K562 (cell line): Measurements from ENCODE around the gene WDR19. TPM values are rescaled to one million over a fixed set of nuclear protein-coding genes. Genes with fewer than 3 reads are reported as not detected.

ENCODE experiments used
- CREB1 ChIP-seq, 2 experiments: sonication (generic) in 1 of 2; formaldehyde crosslinking in 1 of 2; IDR thresholded peaks; 2 replicates each; pipeline versions ENCODE4 v1.6.1 to v1.8.0; 2012 to 2022; ENCODE audit warnings: inconsistent platforms in 1 of 2, mild to moderate bottlenecking in 1 of 2, missing genetic modification reagents in 1 of 2, moderate library complexity in 1 of 2
- CREM ChIP-seq: IDR thresholded peaks from 2 replicates; pipeline ENCODE4 v1.6.1; 2014; ENCODE audit warnings: antibody characterized with exemption, low read depth
- FOSL1 ChIP-seq: fragments of 200-800 bp; sonication (Bioruptor generic); conservative IDR thresholded peaks from 2 replicates; pipeline ENCODE4 v1.6.1; 2016; ENCODE audit warnings: missing genetic modification characterization, missing compliant biosample characterization
- GATA2 ChIP-seq: sonication (generic); formaldehyde crosslinking; IDR thresholded peaks from 2 replicates; pipeline ENCODE4 v1.4.0; 2020; ENCODE audit warnings: mild to moderate bottlenecking, missing genetic modification reagents
- HES1 ChIP-seq: fragments of 450-650 bp; IDR thresholded peaks from 2 replicates; pipeline ENCODE4 v1.6.1; 2016; ENCODE audit warnings: low read depth, mild to moderate bottlenecking, moderate library complexity
- JUND ChIP-seq, 2 experiments: IDR thresholded peaks; 2 replicates in 1 of 2; 3 replicates in 1 of 2; pipeline ENCODE4 v1.6.1; 2011; ENCODE audit warnings: borderline replicate concordance in 2 of 2, low read depth in 2 of 2, low read length in 2 of 2, improper control_type of control experiment in 1 of 2, missing biosample characterization in 1 of 2, missing genetic modification characterization in 1 of 2, missing genetic modification reagents in 1 of 2
- MBD2 ChIP-seq: sonication (generic); IDR thresholded peaks from 2 replicates; pipeline ENCODE4 v1.6.1; 2016; ENCODE audit warnings: low read depth, borderline replicate concordance
- MEF2A ChIP-seq: IDR thresholded peaks from 2 replicates; pipeline ENCODE4 v1.6.1; 2011; ENCODE audit warnings: low read depth, mild to moderate bottlenecking, low read length, moderate library complexity; ENCODE audit not compliant: control insufficient read depth
- MNT ChIP-seq, 2 experiments: fragments of 450-650 bp; conservative IDR thresholded peaks; 2 replicates each; pipeline ENCODE4 v1.6.1; 2017; ENCODE audit warnings: mild to moderate bottlenecking in 2 of 2, moderate library complexity in 2 of 2
- NCOR1 ChIP-seq: fragments of 450-650 bp; IDR thresholded peaks from 2 replicates; pipeline ENCODE4 v1.6.1; 2016; ENCODE audit warnings: mild to moderate bottlenecking, moderate library complexity
- RCOR1 ChIP-seq, 2 experiments: IDR thresholded peaks; 2 replicates each; pipeline ENCODE4 v1.6.1; 2012; ENCODE audit warnings: low read depth in 2 of 2, low read length in 2 of 2, borderline replicate concordance in 1 of 2, improper control_type of control experiment in 1 of 2
- TBL1XR1 ChIP-seq, 2 experiments: IDR thresholded peaks; 2 replicates each; pipeline ENCODE4 v1.6.1; 2012; ENCODE audit warnings: improper control_type of control experiment in 2 of 2, low read length in 2 of 2, mild to moderate bottlenecking in 1 of 2
- ZBTB34 ChIP-seq: fragments of 250-450 bp; sonication (Bioruptor Pico); IDR thresholded peaks from 2 replicates; pipeline ENCODE4 v1.8.0; 2021; ENCODE audit warnings: mild to moderate bottlenecking, moderate library complexity
- ZNF512 ChIP-seq: IDR thresholded peaks from 2 replicates; pipeline ENCODE4 v1.6.1; 2016; ENCODE audit warnings: missing genetic modification characterization, missing compliant biosample characterization
- ZNF592 ChIP-seq: fragments of 450-650 bp; IDR thresholded peaks from 2 replicates; pipeline ENCODE4 v1.6.1; 2017; ENCODE audit warnings: antibody characterized with exemption, mild to moderate bottlenecking
- polyA plus RNA-seq, 8 experiments: library from polyadenylated mRNA; depleted of rRNA in 4 of 8; stranded (reverse) in 5 of 8; unstranded in 3 of 8; fragments of >200 nt; fragmentation: Nextera tagmentation in 2 of 8; fragmentation: Illumina TruSeq in 1 of 8; extraction: Ambion mirVana in 2 of 8; extraction: Trizol in 1 of 8; gene quantifications; 2 replicates each; pipeline versions ENCODE4 v1.2.1 to v1.2.3, GENCODE V29; 2011 to 2014; ENCODE audit warnings: inconsistent platforms in 1 of 8, missing spikeins in 1 of 8
- total RNA-seq, 7 experiments: library from RNA; depleted of rRNA in 6 of 7; stranded (reverse); fragments of >200 nt in 6 of 7; fragmentation: Illumina TruSeq in 2 of 7; extraction: Trizol in 2 of 7; gene quantifications; 2 replicates each; pipeline versions ENCODE4 v1.2.1 to v1.2.3, GENCODE V29; 2011 to 2021; ENCODE audit warnings: low replicate concordance in 1 of 7

WDR19 gene
- total and polyA plus RNA-seq, 9 of the 15 experiments (the other 6 are each of a cell fraction or from before 2014, with no cell fraction given), result 6.8 to 37.6 (median 11.2) TPM

GRCh38 chr4:39305912-39306677 lies 123.8 kb downstream of the WDR19 start (continued):
- 0 out of 2 replicates have a peak, but pooled peaks have one; percentile 25 for TF ChIP-seq HES1
- peak; percentile 25 to 51; a peak in 2 of 4 replicates for TF ChIP-seq MNT (conservative IDR thresholded peaks at IDR 0.05)
- TF ChIP-seq ZNF592, result peak; percentile 66
- peak; percentile 30; the same call in 1 of the 2 replicates for TF ChIP-seq JUND (IDR thresholded peaks at IDR 0.05; ENCODE audit: borderline replicate concordance, low read depth, low read length)
- no peak for TF ChIP-seq JUND (tag; IDR thresholded peaks at IDR 0.05; ENCODE audit: borderline replicate concordance, low read depth, low read length)
- 0 out of 2 replicates have a peak, but pooled peaks have one; percentile 43 for TF ChIP-seq MEF2A
- TF ChIP-seq TBL1XR1 (IDR thresholded peaks at IDR 0.05; ENCODE audit: low read length in 2 of 2), result 0 out of 4 replicates have a peak, but pooled peaks of 1 of the 2 experiments have one; percentile 41
- peak; percentile 70; the same call in 1 of the 2 replicates for TF ChIP-seq ZBTB34 (CRISPR knock-in tag)
- 0 out of 2 replicates have a peak, but pooled peaks have one; percentile 35 for TF ChIP-seq MBD2
- TF ChIP-seq CREM, result peak; percentile 48; the same call in 1 of the 2 replicates
- no peak for TF ChIP-seq ZNF512
- TF ChIP-seq NCOR1, result peak; percentile 67
- TF ChIP-seq CREB1 (IDR thresholded peaks at IDR 0.05), result 0 out of 2 replicates have a peak, but pooled peaks have one; percentile 15
- no peak for TF ChIP-seq CREB1 (CRISPR knock-in tag; IDR thresholded peaks at IDR 0.05)
- TF ChIP-seq FOSL1 (tag), result peak; percentile 32; the same call in 1 of the 2 replicates
- peak; percentile 46; the same call in 1 of the 2 replicates for TF ChIP-seq GATA2
- no peak for TF ChIP-seq RCOR1 (IDR thresholded peaks at IDR 0.05; ENCODE audit: borderline replicate concordance in 1 of 2, low read depth in 2 of 2, low read length in 2 of 2)
